Suprapubic skin (tissue), 4 donors: ENCODE results near the gene HSD17B8. TPM values are rescaled to one million over a fixed set of nuclear protein-coding genes. Genes with fewer than 3 reads are reported as not detected.

Source experiments
- DNase-seq, 2 donors: peaks; one replicate each; pipeline ENCODE4 v3.0.0-alpha.2; 2019; ENCODE audit warnings: low spot score in 2 of 2
- H3K27ac ChIP-seq: fragments of 200-600 bp; sonication (generic); one replicate; pipeline ENCODE4 v1.5.1; 2019
- H3K27me3 ChIP-seq: fragments of 200-600 bp; sonication (generic); one replicate; pipeline ENCODE4 v1.5.1; 2019
- H3K36me3 ChIP-seq: fragments of 200-600 bp; sonication (generic); one replicate; pipeline ENCODE4 v1.5.1; 2019
- H3K4me1 ChIP-seq: fragments of 200-600 bp; sonication (generic); one replicate; pipeline ENCODE4 v1.5.1; 2019
- H3K4me3 ChIP-seq: fragments of 200-600 bp; sonication (generic); one replicate; pipeline ENCODE4 v1.5.1; 2019; ENCODE audit warnings: mild to moderate bottlenecking
- H3K9me3 ChIP-seq: fragments of 200-600 bp; sonication (generic); one replicate; pipeline ENCODE4 v1.5.1; 2019
- EP300 ChIP-seq: sonication (generic); formaldehyde crosslinking; IDR thresholded peaks from one replicate; pipeline ENCODE4 v1.6.1; 2017; ENCODE audit warnings: antibody characterized with exemption
- POLR2A ChIP-seq, 2 donors: fragments of 450-650 bp; IDR thresholded peaks; one replicate each; pipeline ENCODE4 v1.6.1; 2017; ENCODE audit warnings: antibody characterized with exemption in 2 of 2, mild to moderate bottlenecking in 2 of 2, moderate library complexity in 2 of 2
- POLR2AphosphoS5 ChIP-seq, 3 donors: sonication (generic); formaldehyde crosslinking; IDR thresholded peaks; one replicate each; pipeline ENCODE4 v1.6.1; 2017; ENCODE audit warnings: antibody characterized with exemption in 3 of 3
- WGBS: methylation state at CpG from one replicate; pipeline ENCODE4 v1.1.5; 2018; 5-methylcytosine and 5-hydroxymethylcytosine counted together
- total RNA-seq, 4 donors: library from RNA; depleted of rRNA; stranded (reverse); fragments of >200 nt; gene quantifications; one replicate each; pipeline ENCODE4 v1.1.0, GENCODE V29; 2016
- TF ChIP-seq, protein P1 (sequence below), 2 donors: fragments of 200-600 bp in 1 of 2; fragments of 450-650 bp in 1 of 2; sonication (generic) in 1 of 2; IDR thresholded peaks; one replicate each; pipeline ENCODE4 v1.5.1; 2016 to 2019; ENCODE audit warnings: antibody characterized with exemption in 2 of 2, mild to moderate bottlenecking in 1 of 2, moderate library complexity in 1 of 2

HSD17B8 gene
- total RNA-seq, 4 donors from 2014 or later = 26.2 to 66.0 (median 50.5) TPM

DNA sequence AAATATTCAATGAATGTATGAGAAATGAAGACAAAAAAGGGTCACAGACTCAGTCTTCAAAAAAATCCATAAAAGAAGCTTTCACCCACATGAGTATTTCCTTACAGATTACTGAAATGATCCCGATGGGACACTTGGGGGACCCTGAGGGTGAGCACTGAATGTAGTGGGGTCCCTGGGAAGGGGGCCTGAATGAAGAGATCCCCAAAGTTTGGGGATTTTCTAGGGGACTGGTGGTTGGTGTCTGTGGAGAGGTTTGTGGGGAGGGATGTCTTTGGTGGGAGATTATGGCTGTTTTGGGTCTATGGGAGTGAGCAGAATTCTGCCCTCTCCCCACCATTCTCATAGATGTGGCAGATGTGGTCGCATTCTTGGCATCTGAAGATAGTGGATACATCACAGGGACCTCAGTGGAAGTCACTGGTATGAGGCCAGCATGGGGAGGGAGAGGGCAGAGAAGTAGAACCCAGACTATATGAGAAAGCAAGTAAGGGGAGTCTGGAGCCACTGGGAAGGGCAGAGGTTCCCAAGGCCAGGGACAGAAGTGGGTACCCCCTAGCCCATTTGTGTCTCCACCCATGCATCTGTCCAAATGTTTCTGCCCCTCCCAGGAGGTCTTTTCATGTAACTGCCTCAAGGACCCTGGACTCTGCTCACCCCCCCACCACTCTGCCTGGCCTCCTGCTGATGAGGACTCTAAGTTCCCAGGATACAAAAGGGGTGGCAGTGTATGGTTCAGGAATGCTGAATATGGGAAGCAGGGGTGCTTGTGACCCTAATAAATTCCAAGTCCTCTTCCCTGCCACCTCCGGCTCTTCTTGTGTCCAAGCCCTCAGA, 1.8 kb downstream of the HSD17B8 start:
- 71% methylated on average over 3 of the region's 3 CpGs for WGBS
- no peak for TF ChIP-seq POLR2AphosphoS5 (IDR thresholded peaks at IDR 0.05)
- no peak for TF ChIP-seq EP300
- TF ChIP-seq, protein P1, sequence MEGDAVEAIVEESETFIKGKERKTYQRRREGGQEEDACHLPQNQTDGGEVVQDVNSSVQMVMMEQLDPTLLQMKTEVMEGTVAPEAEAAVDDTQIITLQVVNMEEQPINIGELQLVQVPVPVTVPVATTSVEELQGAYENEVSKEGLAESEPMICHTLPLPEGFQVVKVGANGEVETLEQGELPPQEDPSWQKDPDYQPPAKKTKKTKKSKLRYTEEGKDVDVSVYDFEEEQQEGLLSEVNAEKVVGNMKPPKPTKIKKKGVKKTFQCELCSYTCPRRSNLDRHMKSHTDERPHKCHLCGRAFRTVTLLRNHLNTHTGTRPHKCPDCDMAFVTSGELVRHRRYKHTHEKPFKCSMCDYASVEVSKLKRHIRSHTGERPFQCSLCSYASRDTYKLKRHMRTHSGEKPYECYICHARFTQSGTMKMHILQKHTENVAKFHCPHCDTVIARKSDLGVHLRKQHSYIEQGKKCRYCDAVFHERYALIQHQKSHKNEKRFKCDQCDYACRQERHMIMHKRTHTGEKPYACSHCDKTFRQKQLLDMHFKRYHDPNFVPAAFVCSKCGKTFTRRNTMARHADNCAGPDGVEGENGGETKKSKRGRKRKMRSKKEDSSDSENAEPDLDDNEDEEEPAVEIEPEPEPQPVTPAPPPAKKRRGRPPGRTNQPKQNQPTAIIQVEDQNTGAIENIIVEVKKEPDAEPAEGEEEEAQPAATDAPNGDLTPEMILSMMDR (IDR thresholded peaks at IDR 0.05) = no peak
- TF ChIP-seq POLR2A (IDR thresholded peaks at IDR 0.05) = no peak
- no peak overlapping the region for H3K4me3 ChIP-seq
- H3K4me1 ChIP-seq = peaks cover 52% of the 10 kb centered on the region
- H3K36me3 ChIP-seq = peaks cover 22% of the 10 kb centered on the region
- peak in 1 of 2 donors; percentile 50 for DNase-seq
- no peak overlapping the region for H3K27ac ChIP-seq
- H3K27me3 ChIP-seq = no peaks in the 10 kb centered on the region
- H3K9me3 ChIP-seq = no peaks in the 10 kb centered on the region

DNA sequence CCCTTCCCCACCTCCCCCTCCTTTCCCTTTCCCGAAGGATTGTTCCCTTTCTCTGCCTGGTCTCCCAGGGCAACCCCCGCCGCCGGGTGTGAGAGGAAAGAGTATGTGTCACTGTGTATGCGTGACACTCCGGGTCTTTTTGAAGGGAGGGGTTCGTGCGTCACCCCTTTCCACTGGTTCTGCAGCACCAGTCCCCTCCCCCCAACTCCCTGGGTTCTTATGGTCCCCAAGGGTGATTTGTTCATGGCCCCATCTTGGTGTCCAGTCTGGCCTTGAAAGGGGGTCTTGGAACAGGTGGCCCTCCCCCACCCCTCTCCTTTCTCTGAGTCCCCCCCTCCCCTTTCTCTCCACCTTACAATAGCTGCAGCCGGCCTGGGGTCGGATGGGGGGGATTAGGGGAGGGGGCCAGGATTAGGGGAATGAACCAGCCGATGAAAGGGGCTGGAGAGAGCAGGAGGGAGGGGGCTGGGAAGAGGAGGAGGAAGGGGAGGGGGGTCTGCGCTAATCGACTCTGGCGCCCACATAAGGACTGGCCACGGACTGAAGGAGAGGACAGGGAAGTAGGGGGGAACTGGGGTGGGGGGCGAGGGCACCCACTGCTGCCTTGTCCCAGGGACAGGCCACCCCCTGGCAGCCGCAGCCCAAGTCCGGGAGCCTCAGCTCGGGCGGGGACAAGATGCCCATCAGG, 2.6 kb downstream of the HSD17B8 start:
- TF ChIP-seq POLR2AphosphoS5 (IDR thresholded peaks at IDR 0.05) = no peak
- TF ChIP-seq, protein P1 (IDR thresholded peaks at IDR 0.05) = no peak
- TF ChIP-seq EP300 = no peak
- TF ChIP-seq POLR2A (IDR thresholded peaks at IDR 0.05) = no peak
- H3K27me3 ChIP-seq = no peaks in the 10 kb centered on the region
- peak in 1 of 2 donors; percentile 68 for DNase-seq
- H3K36me3 ChIP-seq = peaks cover 21% of the 10 kb centered on the region
- WGBS = 16% methylated on average over 20 of the region's 20 CpGs
- H3K4me3 ChIP-seq = peak overlapping the region; percentile 86
- no peaks in the 10 kb centered on the region for H3K9me3 ChIP-seq
- H3K4me1 ChIP-seq = peaks cover 45% of the 10 kb centered on the region
- H3K27ac ChIP-seq = no peak overlapping the region

DNA sequence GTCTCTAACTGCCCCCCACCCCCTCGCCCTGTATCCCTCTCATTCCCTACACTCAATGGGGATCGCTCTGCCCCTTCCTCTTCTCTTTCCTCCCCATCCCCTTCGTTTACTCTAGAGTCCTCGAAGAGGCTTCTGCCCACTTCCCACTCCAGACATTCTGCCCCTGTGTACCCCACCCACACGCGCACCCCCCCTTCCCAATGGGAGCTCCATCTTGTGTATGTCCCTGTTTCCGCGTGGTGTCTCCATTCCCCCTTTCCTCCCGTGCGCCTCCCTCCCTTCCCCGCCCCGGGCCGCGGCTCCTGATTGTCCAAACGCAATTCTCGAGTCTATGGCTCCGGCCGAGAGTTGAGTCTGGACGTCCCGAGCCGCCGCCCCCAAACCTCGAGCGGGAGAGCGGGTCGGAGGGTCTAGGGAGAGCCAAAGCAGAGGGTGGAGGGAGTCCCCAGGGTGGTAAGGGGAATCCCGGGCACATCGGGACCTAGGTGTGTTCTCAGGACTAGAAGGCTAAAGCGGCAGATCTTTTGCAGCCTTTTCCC, 3.2 kb downstream of the HSD17B8 start:
- Histone ChIP-seq H3K36me3 (peaks cover 15% of the 10 kb centered on the region), H3K27me3 (no peaks in the 10 kb centered on the region), H3K9me3 (no peaks in the 10 kb centered on the region), H3K4me1 (peaks cover 44% of the 10 kb centered on the region), H3K27ac (peak overlapping the region; percentile 88), H3K4me3 (peak overlapping the region; percentile 86)
- DNase-seq = peak in 1 of 2 donors; percentile 87
- 1% methylated on average over 23 of the region's 29 CpGs for whole genome bisulfite sequencing
- TF ChIP-seq, protein P1 (IDR thresholded peaks at IDR 0.05) = no peak
- TF ChIP-seq EP300 = no peak
- no peak for TF ChIP-seq POLR2AphosphoS5 (IDR thresholded peaks at IDR 0.05)
- TF ChIP-seq POLR2A (IDR thresholded peaks at IDR 0.05) = no peak

DNA sequence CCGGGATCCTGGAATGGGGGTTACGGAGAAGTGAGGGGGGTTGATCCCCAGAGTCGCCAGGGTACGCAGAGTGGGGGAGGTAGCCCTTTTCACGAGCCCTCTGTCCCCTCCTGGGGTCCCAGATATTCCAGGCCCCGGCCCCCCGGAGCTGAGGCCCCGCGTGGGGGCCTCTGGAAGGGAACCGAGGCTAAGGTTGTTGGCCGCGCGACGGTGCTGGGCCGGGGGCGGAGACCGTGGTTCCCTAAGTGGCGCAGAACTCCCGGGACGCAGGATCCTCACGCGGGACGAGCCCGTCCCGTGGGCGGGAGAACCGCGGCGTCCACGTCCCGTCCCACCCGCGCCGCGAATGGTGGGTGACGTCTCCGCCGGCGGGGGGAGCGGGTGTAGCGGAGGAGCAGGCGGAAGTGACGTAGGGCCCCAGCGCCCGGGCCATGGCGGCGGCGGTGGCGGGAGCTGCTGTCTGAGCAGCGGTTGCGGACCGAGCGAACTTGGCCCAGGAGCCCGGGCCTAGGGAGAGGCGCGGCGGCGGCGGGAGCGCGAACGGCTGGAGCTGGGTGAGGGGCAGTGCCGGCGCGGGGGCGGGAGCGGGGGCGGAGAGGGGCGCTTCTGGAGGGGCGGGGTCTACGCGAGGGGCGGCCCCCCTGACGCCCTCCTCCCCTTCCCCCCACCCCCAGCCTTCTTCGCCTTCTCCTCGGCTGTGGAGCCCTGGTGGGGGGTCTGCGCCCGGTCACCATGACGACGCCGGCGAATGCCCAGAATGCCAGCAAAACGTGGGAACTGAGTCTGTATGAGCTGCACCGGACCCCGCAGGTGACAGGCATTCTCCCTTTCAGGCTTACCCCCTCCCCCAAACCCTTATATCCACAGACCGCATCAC, 3.9 kb downstream of the HSD17B8 start, which contains the start of gene RING1:
TSS of gene RING1 (plus strand) at position 410 of the 877 bp plus-strand sequence. CDS start at position 733, 323 bp downstream.
- TF ChIP-seq, protein P1 (IDR thresholded peaks at IDR 0.05) = no peak
- TF ChIP-seq EP300 (no peak), POLR2AphosphoS5 (IDR thresholded peaks at IDR 0.05) (peak; percentile 95 to 97 (median 96)), POLR2A (IDR thresholded peaks at IDR 0.05) (peak; percentile 97)
- DNase-seq = peak; percentile 93
- Histone ChIP-seq H3K27ac (peak within 1 kb of the TSS; percentile 88), H3K4me3 (peak within 1 kb of the TSS; percentile 86), H3K36me3 (peaks cover 8% of the 10 kb centered on the region), H3K4me1 (peaks cover 51% of the 10 kb centered on the region), H3K9me3 (no peaks in the 10 kb centered on the region), H3K27me3 (no peaks in the 10 kb centered on the region)
- WGBS = under 1% methylated on average over 20 of the region's 86 CpGs
